AG04450 (cell line): ENCODE results near the gene UBE2E2. TPM values are rescaled to one million over a fixed set of nuclear protein-coding genes. Genes with fewer than 3 reads are reported as not detected.

Experiments
- CTCF ChIA-PET: fragments of 300-600, 350-600 bp; formaldehyde crosslinking; extraction: SDS; loops from one replicate; lab custom pipeline; 2022; ENCODE audit warnings: antibody characterized with exemption, inconsistent platforms; lab: Charles Lee
- POLR2A ChIA-PET: fragments of 350-600 bp; formaldehyde crosslinking; extraction: SDS; loops from one replicate; lab custom pipeline; 2021; ENCODE audit warnings: antibody characterized with exemption, inconsistent platforms; lab: Yijun Ruan, JAX
- DNase-seq: peaks from one replicate; pipeline ENCODE4 v3.0.0-alpha.2; 2011; ENCODE audit warnings: low read depth, low spot score
- H3K27ac ChIP-seq: one replicate; pipeline ENCODE4 v1.5.1; 2012; ENCODE audit warnings: low read depth, low read length, control low read depth
- H3K27me3 ChIP-seq: one replicate; pipeline ENCODE4 v1.6.0; 2012; ENCODE audit warnings: low read length; ENCODE audit not compliant: control insufficient read depth, insufficient read depth
- H3K4me3 ChIP-seq: 2 replicates; pipeline ENCODE4 v1.5.1; 2011; ENCODE audit warnings: mild to moderate bottlenecking, low read depth, low read length, control low read depth
- H3K9me3 ChIP-seq: 2 replicates; pipeline ENCODE4 v1.5.1; 2012; ENCODE audit warnings: low read length; ENCODE audit not compliant: control insufficient read depth, insufficient read depth
- polyA plus RNA-seq: library from polyadenylated mRNA; depleted of rRNA; stranded (reverse); fragments of >200 nt; gene quantifications from 2 replicates; pipeline ENCODE4 v1.2.3, GENCODE V29; 2011
- TF ChIP-seq, protein P1 (sequence below): IDR thresholded peaks from 2 replicates; pipeline ENCODE4 v1.5.1; 2011; ENCODE audit warnings: low read depth, low read length, control low read depth, inconsistent platforms

UBE2E2 gene
- polyA plus RNA-seq, 1 experiment: 43.2 TPM

- ChIA-PET CTCF (interaction anchor here (0.6 to 1.2 kb wide), 3 partner anchors 10 to 457 kb away, joined by 3 to 4 read pairs (median 3); no protein-coding TSS in a partner anchor), POLR2A (no interaction called here)
- H3K4me3 ChIP-seq: no peak overlapping the region
- no peaks in the 10 kb centered on the region for H3K27me3 ChIP-seq
- TF ChIP-seq, protein P1, sequence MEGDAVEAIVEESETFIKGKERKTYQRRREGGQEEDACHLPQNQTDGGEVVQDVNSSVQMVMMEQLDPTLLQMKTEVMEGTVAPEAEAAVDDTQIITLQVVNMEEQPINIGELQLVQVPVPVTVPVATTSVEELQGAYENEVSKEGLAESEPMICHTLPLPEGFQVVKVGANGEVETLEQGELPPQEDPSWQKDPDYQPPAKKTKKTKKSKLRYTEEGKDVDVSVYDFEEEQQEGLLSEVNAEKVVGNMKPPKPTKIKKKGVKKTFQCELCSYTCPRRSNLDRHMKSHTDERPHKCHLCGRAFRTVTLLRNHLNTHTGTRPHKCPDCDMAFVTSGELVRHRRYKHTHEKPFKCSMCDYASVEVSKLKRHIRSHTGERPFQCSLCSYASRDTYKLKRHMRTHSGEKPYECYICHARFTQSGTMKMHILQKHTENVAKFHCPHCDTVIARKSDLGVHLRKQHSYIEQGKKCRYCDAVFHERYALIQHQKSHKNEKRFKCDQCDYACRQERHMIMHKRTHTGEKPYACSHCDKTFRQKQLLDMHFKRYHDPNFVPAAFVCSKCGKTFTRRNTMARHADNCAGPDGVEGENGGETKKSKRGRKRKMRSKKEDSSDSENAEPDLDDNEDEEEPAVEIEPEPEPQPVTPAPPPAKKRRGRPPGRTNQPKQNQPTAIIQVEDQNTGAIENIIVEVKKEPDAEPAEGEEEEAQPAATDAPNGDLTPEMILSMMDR: no peak
- H3K9me3 ChIP-seq: no peaks in the 10 kb centered on the region
- DNase-seq: no peak
- no peak overlapping the region for H3K27ac ChIP-seq
Measured at GRCh38 chr3:23248594-23249131, 45.5 kb downstream of the UBE2E2 start.

- Histone ChIP-seq H3K9me3 (no peaks in the 10 kb centered on the region), H3K4me3 (no peak overlapping the region), H3K27me3 (no peaks in the 10 kb centered on the region), H3K27ac (no peak overlapping the region)
- POLR2A ChIA-PET: no interaction called here
- CTCF ChIA-PET: no interaction called here
- no peak for DNase-seq
- TF ChIP-seq, protein P1: no peak
Measured at GRCh38 chr3:23249961-23250360, 46.8 kb downstream of the UBE2E2 start.

DNA sequence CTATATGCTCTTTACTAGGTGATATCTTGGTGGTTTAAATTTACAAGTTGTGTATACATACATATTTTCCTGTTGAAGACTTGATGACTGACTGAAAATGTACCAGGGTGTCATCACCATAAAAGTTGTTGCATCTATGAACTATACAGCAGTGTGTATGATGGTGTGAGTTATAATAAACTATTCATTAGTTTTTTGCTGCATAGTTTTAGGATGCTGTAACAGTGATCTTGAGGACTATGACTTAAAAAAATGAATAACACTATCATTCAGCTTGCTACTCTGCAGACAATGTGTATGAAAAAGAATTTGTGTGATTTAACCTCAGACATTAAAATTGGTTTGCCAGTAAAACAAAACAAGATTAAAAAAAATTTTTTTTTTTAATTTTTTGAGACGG lies 49.0 kb downstream of the UBE2E2 start:
- POLR2A ChIA-PET: no interaction called here
- Histone ChIP-seq H3K27me3 (no peaks in the 10 kb centered on the region), H3K9me3 (no peaks in the 10 kb centered on the region), H3K27ac (no peak overlapping the region), H3K4me3 (no peak overlapping the region)
- DNase-seq: no peak
- CTCF ChIA-PET: no interaction called here
- TF ChIP-seq, protein P1: no peak

GRCh38 chr3:23253214-23253613 lies 50.1 kb downstream of the UBE2E2 start:
- no peak for DNase-seq
- H3K27me3 ChIP-seq: no peaks in the 10 kb centered on the region
- no peak overlapping the region for H3K4me3 ChIP-seq
- CTCF ChIA-PET: no interaction called here
- TF ChIP-seq, protein P1: no peak
- no peak overlapping the region for H3K27ac ChIP-seq
- no peaks in the 10 kb centered on the region for H3K9me3 ChIP-seq
- POLR2A ChIA-PET: no interaction called here

GRCh38 chr3:23254282-23254681 lies 51.2 kb downstream of the UBE2E2 start:
- no peak for DNase-seq
- ChIA-PET POLR2A (no interaction called here), CTCF (no interaction called here)
- H3K4me3 ChIP-seq: no peak overlapping the region
- no peak overlapping the region for H3K27ac ChIP-seq
- H3K9me3 ChIP-seq: no peaks in the 10 kb centered on the region
- TF ChIP-seq, protein P1: no peak
- H3K27me3 ChIP-seq: no peaks in the 10 kb centered on the region
